Hepatocyte (in vitro differentiated cells): ENCODE data around the gene PAQR9.

ENCODE experiments used
- CTCF ChIP-seq: fragments of 200-600 bp; sonication (generic); IDR thresholded peaks from 2 replicates; pipeline ENCODE4 v1.5.1; 2016; ENCODE audit warnings: antibody characterized with exemption, mild to moderate bottlenecking; ENCODE audit not compliant: poor library complexity
- EZH2 ChIP-seq: fragments of 200-600 bp; sonication (generic); IDR thresholded peaks from 2 replicates; pipeline ENCODE4 v1.6.1; 2016; ENCODE audit warnings: antibody characterized with exemption, mild to moderate bottlenecking, borderline replicate concordance

- TF ChIP-seq CTCF (no peak), EZH2 (no peak)
Observed at GRCh38 chr3:142944342-142944741, 19.1 kb downstream of the PAQR9 start.
